ENCODE data around the gene FXR2.
"Not testable (repeated sequence)": the region's sequence is repeated elsewhere in the genome, so short reads cannot be mapped to it uniquely, and the experiment has no call there.

The FXR2 gene

DNA sequence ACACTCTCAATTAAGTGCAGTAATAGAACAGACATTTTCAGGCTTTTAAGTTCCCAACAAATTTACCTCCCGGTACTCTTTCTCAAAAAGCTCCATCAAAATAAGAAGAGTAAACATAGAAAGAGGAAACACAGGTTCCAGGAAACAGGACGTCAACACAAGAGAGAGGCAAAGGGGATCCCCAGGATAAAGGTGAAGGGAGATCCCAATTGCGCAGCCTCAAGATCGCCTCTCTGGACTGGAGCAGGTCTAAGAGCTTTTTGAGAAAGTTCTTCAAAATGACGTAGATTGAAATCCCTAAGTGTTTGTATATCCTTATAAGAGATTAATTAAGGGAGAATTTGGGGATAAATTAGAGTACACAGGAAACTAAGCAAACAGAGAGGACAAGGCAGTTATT is 3.9 kb upstream of the FXR2 start:
- CTCF ChIA-PET = interaction anchor here (0.7 to 1.3 kb wide), 2 partner anchors 14 to 65 kb away, joined by 3 to 4 read pairs; no protein-coding TSS in a partner anchor
- Mint-ChIP-seq H3K4me1 (peaks cover 5% of the 10 kb centered on the region), H3K9me3 (no peaks in the 10 kb centered on the region), H3K4me3 (no peak overlapping the region), H3K27me3 (peaks cover 13% of the 10 kb centered on the region), H3K27ac (no peak overlapping the region), H3K36me3 (no peaks in the 10 kb centered on the region)
- DNase-seq = no peak

DNA sequence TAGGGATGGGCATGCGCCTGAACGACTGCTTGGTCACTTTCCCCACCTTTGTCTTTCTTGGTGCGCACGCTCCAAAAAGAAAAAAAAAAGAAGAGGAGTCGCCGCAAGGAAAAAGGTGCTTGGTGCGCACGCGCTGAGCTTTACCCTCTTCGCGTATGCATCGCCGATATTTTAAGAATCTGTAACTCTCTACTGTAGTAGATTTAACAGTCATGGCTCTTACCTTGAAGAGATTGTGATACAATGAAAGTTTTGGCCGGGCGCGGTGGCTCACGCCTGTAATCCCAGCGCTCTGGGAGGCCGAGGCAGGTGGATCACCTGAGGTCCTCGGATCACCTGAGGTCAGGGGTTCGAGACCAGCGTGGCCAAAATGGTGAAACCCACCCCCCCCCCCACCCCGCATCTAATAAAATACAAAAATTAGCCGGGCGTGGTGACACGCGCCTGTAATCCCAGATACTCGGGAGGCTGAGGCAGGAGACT is 609 bp upstream of the FXR2 start:
- no peaks in the 10 kb centered on the region for H3K9me3 Mint-ChIP-seq
- CTCF ChIA-PET = interaction anchor here (1.2 to 1.6 kb wide), 5 partner anchors 12 to 259 kb away, joined by 4 to 8 read pairs (median 7); partner anchors contain the start of genes MPDU1, SAT2 and TP53
- H3K27ac Mint-ChIP-seq = peak overlapping the region; percentile 87
- H3K4me3 Mint-ChIP-seq = peak overlapping the region; percentile 74
- H3K4me1 Mint-ChIP-seq = peaks cover 27% of the 10 kb centered on the region
- H3K27me3 Mint-ChIP-seq = peaks cover 5% of the 10 kb centered on the region
- DNase-seq = no peak
- peaks cover 10% of the 10 kb centered on the region for H3K36me3 Mint-ChIP-seq

DNA sequence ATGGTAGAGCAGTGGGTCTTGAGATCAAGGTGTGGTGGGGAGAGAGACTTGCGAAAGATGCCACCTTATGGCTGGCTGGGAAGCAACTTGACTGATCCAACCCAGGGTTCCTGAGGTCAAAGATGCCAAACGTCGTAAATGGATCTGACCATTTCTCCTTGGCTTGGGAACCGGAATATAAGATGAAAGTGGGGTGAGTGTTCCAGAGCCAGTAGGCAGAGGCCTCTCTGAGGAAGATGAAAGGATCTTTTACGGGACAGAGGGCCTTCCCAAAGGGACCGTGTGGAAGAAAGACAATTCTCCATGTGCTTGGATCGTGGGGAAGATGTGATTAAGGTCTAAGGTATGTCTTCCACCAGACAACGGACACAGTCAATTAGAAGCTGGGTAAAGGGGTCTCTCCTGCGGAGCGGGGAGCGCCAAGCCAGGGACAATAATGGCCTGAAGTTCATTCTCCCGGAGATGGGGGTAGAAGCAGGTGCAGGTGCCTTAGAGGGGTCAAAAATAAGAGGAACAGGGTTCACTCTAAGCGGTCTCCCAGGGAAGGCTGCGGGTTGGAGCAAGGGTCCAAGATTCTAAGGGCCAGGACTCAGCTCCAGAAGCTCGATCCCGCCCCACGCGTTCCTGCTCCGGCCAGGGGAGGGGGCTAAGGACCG is 800 bp downstream of the FXR2 start:
- H3K4me1 Mint-ChIP-seq = peaks cover 30% of the 10 kb centered on the region
- no peaks in the 10 kb centered on the region for H3K27me3 Mint-ChIP-seq
- peak overlapping the region; percentile 74 for H3K27ac Mint-ChIP-seq
- no peak for DNase-seq
- peak overlapping the region; percentile 79 for H3K4me3 Mint-ChIP-seq
- CTCF ChIA-PET = interaction anchor here (0.8 to 1.5 kb wide), 4 partner anchors 24 to 258 kb away, joined by 3 to 8 read pairs (median 4); partner anchors contain the start of genes CD68, SOX15 and TP53
- H3K9me3 Mint-ChIP-seq = no peaks in the 10 kb centered on the region
- H3K36me3 Mint-ChIP-seq = peaks cover 10% of the 10 kb centered on the region

DNA sequence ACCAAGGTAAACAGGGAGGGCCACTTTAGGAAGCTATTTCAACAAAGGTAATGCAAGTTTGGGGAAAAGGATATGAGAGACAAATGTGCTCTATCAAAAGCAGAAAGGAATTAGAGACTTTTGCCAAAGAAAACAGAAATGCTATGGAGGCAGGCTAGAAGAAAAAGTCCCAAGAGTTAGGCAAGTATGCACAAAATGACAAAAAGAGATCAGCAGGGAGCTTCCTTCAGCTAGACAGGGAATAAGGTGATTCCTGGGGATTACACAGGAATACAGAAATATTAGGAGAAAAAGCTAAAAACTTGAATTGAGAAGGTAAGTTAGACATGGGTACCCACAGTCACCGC is 2.4 kb downstream of the FXR2 start:
- Mint-ChIP-seq H3K4me1 (peaks cover 30% of the 10 kb centered on the region), H3K9me3 (no peaks in the 10 kb centered on the region), H3K4me3 (peak overlapping the region; percentile 0), H3K36me3 (peaks cover 10% of the 10 kb centered on the region), H3K27ac (no peak overlapping the region), H3K27me3 (no peaks in the 10 kb centered on the region)
- no peak for DNase-seq
- CTCF ChIA-PET = no interaction called here

DNA sequence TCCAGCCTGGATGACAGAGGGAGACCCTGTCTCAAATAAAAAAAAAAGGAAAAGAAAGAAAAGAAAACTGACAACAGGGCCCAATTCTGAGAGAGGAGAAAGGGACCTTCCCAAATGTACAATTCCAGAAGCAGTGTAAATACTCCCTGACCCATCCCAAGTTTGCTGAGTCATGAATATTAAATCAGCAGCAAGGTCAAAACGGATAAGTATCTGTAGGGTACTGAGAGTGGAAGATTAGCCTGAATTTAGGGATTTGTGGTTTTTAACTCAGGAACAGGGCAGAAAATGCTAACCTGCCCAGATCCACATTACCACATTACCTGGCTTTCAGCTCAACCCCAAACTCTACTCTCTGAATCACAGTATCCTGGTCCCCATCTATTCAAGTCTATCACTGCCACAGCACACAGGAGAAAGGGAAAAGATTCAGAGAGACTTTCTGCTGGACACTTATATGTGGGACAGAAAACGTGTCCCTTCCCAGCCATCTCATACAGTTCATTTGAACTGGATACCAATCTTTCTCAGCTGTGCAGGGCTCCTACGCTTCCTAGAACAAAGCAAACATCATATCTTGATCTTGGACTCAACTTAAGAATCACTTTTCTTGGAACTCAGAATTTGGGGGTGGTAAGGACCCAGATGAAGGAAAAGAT is 2.9 kb downstream of the FXR2 start:
- Mint-ChIP-seq H3K9me3 (no peaks in the 10 kb centered on the region), H3K36me3 (peaks cover 10% of the 10 kb centered on the region), H3K27ac (no peak overlapping the region), H3K4me1 (peaks cover 30% of the 10 kb centered on the region), H3K4me3 (no peak overlapping the region), H3K27me3 (no peaks in the 10 kb centered on the region)
- CTCF ChIA-PET = interaction anchor here (0.7 to 1.3 kb wide), 3 partner anchors 22 to 112 kb away, joined by 3 read pairs; partner anchors contain the start of gene SOX15
- DNase-seq = no peak

DNA sequence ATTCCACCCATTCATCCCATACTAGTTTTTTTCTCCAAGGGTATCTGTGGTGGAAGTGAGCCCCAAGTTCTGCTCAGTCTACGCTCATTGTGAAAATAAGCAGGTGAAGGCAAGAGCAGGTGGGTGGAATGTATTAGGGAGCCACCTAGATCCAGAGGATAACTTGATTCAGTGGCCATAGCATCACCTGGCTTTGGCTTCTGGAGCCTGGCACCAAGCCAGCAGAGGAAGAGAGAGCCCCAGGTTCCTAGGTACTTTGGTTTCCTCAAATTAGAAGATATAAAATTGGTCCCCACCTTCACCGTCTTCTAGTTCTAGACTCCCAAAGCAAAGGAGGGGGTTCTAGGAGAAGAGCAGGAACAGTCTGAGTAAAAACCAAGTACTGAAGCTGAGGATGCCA is 4.1 kb downstream of the FXR2 start:
- H3K4me3 Mint-ChIP-seq = no peak overlapping the region
- no peaks in the 10 kb centered on the region for H3K9me3 Mint-ChIP-seq
- peaks cover 18% of the 10 kb centered on the region for H3K36me3 Mint-ChIP-seq
- no peaks in the 10 kb centered on the region for H3K27me3 Mint-ChIP-seq
- CTCF ChIA-PET = interaction anchor here (1.0 to 1.3 kb wide), 2 partner anchors 21 to 113 kb away, joined by 3 read pairs; partner anchors contain the start of gene SOX15
- peaks cover 30% of the 10 kb centered on the region for H3K4me1 Mint-ChIP-seq
- DNase-seq = no peak
- H3K27ac Mint-ChIP-seq = no peak overlapping the region

DNA sequence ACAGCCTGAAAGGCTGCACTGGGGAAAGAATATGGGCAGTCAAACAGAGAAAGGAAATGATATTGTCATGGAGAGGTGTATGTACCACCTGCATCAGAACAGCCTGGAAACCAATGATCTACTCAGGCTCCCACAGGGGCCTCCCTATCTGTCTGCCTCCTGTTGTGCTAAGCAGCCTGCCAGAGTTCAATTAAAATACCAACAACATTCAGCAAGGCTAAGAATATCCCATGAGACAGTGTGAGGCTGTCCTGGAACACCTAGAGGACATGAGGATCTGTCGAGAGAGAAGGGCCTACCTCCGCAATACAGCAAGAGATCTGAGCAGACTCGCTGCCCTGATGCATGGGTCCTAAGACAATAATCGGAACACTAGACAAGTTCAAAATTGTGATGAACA is 8.4 kb downstream of the FXR2 start:
- peaks cover 5% of the 10 kb centered on the region for H3K4me1 Mint-ChIP-seq
- no peaks in the 10 kb centered on the region for H3K27me3 Mint-ChIP-seq
- DNase-seq = no peak
- H3K9me3 Mint-ChIP-seq = no peaks in the 10 kb centered on the region
- CTCF ChIA-PET = no interaction called here
- peak overlapping the region; percentile 62 for H3K27ac Mint-ChIP-seq
- no peak overlapping the region for H3K4me3 Mint-ChIP-seq
- H3K36me3 Mint-ChIP-seq = peaks cover 35% of the 10 kb centered on the region

DNA sequence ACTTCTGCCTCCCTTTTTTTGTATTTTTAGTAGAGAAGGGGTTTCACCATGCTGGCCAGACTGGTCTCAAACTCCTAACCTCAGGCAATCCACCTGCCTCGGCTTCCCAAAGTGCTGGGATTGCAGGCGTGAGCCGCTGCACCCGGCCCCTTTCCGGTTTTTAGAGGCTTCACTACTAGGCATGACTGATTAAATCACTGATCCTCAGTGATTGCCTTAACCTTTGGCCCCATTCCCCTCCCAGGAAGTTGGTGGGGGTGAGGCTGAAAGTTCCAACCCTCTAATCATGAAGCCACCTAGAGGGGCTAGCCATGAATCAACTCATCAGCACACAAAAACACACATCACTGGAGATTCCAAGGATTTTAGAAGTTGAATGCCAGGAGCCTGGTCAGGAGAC is 17.1 kb downstream of the FXR2 start:
- H3K36me3 Mint-ChIP-seq = peaks cover 54% of the 10 kb centered on the region
- H3K9me3 Mint-ChIP-seq, H3K4me3 Mint-ChIP-seq, H3K27me3 Mint-ChIP-seq, H3K27ac Mint-ChIP-seq, H3K4me1 Mint-ChIP-seq, DNase-seq, CTCF ChIA-PET: not testable (repeated sequence)

DNA sequence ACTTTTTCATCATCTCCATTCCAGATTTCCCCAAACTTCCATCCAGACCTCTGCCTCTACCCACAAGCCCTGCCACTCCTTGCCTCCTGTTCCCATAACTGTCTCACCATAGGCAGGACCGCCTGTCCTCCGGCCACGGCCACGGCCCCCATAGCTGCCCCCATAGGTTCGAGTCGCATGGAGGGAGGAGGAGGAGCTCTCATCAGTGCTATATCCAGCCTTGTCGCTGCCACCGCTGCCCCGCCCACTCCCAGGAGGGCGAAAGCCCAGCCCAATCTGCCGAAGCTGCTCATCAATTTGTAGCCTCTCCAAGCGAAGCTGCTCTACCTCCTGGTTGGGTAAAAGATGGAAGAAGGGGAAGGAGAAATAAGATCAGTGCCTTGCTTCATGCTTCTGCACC is 21.4 kb downstream of the FXR2 start:
- Mint-ChIP-seq H3K27me3 (no peaks in the 10 kb centered on the region), H3K27ac (no peak overlapping the region)
- CTCF ChIA-PET = interaction anchor here (0.9 kb wide), 1 partner anchor 237 kb away, joined by 3 read pairs; no protein-coding TSS in a partner anchor

DNA sequence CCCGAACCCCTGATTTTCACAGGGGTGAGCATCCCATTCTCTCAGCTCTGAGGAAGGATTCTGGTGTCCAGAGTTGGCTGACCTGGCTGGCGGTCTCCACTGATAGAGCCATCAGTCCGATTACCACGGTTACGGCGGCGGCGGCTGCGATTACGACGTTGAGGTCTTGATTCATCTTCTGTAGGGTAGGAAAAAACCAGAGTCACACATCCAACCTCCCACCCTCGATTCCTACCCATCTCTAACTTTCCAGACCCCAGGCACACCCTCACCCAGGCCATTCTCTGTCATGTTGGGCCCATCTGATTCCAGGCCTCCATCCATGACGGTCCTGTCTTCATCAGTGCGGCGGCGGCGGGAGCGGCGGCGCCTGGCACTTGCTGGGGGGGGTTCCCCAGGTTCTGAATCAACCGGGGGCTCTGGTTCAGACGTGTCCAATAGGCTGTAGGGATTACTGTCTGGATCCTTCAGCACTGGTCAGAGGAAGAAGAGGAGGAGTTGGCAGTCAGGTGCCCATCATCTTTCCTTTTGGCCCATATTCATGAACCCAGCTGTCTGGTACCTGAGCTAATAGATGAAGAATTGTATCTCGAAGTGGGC is 22.2 kb downstream of the FXR2 start:
- Mint-ChIP-seq H3K36me3 (peaks cover 62% of the 10 kb centered on the region), H3K4me1 (peaks cover 2% of the 10 kb centered on the region)

More for the DNA sequence above, 21.4 kb downstream of the FXR2 start:
- Mint-ChIP-seq H3K9me3 (no peaks in the 10 kb centered on the region), H3K36me3 (peaks cover 55% of the 10 kb centered on the region), H3K4me3 (no peak overlapping the region), H3K4me1 (no peaks in the 10 kb centered on the region)
- DNase-seq = no peak

DNA sequence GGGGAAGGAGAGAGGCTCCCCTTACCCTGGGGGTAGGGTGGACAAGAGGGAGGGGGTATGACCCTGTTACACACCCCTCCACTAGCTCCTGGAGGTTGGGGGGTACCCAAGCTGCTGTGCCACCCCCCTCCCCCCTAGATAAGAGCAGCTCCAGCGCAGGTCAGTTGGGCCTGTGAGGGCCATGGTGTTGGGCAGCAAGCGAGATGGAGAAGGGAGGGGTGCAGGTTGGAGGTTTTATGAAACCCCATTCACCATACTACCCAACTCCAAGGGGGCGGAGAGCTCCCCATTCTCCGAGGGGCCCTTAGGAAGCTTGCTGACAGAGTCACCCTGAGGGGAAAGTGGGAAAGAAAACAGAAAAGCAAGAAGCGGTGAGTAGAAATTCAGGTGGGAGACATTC is 23.1 kb downstream of the FXR2 start:
- CTCF ChIA-PET = no interaction called here
- no peaks in the 10 kb centered on the region for H3K27me3 Mint-ChIP-seq
- peaks cover 57% of the 10 kb centered on the region for H3K36me3 Mint-ChIP-seq
- H3K4me1 Mint-ChIP-seq = peaks cover 6% of the 10 kb centered on the region
- no peak for DNase-seq
- H3K4me3 Mint-ChIP-seq = no peak overlapping the region
- H3K27ac Mint-ChIP-seq = no peak overlapping the region
- no peaks in the 10 kb centered on the region for H3K9me3 Mint-ChIP-seq

More for the DNA sequence above, 22.2 kb downstream of the FXR2 start:
- H3K27ac Mint-ChIP-seq = no peak overlapping the region
- no peaks in the 10 kb centered on the region for H3K27me3 Mint-ChIP-seq
- no peak overlapping the region for H3K4me3 Mint-ChIP-seq
- CTCF ChIA-PET = no interaction called here
- DNase-seq = no peak
- no peaks in the 10 kb centered on the region for H3K9me3 Mint-ChIP-seq

DNA sequence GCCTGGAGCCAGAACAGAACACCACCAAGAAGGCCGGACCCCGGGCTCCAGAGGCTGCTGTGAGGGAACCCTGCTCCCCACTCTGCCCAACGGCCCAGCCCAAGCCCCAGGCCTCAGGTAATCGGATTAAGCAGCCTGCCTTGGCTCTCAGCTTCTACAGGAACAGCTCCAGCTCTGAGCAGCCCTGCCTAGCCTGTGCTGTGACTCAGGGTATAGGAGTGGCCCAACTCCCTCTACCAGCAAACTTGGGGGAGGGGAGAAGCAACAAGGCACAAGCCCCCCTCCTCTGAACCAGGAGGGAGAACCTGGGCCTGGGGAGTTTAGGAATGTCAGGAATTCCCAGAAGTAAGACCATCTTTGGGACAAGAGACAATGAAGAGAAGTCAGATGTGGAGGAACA is 24.0 kb downstream of the FXR2 start:
- H3K27ac Mint-ChIP-seq = peak overlapping the region; percentile 74
- H3K9me3 Mint-ChIP-seq = no peaks in the 10 kb centered on the region
- H3K4me3 Mint-ChIP-seq = no peak overlapping the region
- H3K27me3 Mint-ChIP-seq = no peaks in the 10 kb centered on the region
- CTCF ChIA-PET = interaction anchor here (1.1 to 2.6 kb wide), 6 partner anchors 10 to 235 kb away, joined by 3 to 22 read pairs (median 10); partner anchors contain the start of genes FXR2 and TMEM95
- DNase-seq = no peak
- H3K36me3 Mint-ChIP-seq = peaks cover 53% of the 10 kb centered on the region
- H3K4me1 Mint-ChIP-seq = peaks cover 8% of the 10 kb centered on the region

DNA sequence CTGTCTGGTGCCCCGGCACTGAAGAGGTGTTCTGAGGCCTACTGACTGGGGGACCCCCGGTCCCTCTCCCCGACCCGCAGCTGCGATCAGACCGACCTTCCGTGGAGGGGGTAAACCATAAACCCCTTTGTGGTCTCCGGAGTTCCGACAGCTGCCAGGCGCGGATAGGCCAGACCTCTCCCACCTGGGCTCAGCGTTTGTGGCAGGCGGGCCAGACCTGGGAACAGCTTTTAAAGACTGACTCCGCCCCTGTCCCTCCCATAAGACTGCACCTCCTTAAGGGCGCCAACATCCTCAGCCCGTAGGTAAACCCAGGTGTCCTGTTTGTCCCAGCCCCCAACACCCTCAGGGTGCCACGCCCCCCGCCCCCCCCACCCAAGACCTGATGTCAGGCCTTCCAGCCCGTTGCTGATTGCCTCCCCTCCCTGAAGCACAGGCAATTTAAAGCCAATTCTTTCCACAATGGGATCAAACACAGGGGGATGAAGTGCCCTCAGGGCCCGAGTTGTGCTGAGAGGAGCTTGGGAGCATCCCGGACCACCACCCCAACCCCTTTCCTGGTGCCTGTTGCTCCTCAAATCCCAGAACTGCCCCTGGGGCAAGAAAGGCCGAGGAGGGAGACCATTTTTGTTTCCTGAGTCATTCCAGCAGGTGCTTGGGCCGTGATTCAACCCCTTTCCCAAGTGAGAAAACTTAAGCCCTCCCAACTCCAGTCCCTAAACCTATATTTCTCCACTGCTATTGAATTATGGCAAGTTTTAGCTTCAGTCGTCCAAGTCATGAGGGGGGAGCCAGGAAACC is 24.6 kb downstream of the FXR2 start, which contains the start of gene SOX15:
SOX15 (minus strand) TSS at position 204 of the 801 bp plus-strand sequence. CDS start 418 bp downstream, outside the sequence.
- peak within 1 kb of the TSS; percentile 74 for H3K27ac Mint-ChIP-seq
- H3K36me3 Mint-ChIP-seq = peaks cover 48% of the 10 kb centered on the region

More for the DNA sequence above, 24.6 kb downstream of the FXR2 start, which contains the start of gene SOX15:
- Mint-ChIP-seq H3K27me3 (no peaks in the 10 kb centered on the region), H3K4me1 (peaks cover 15% of the 10 kb centered on the region), H3K9me3 (no peaks in the 10 kb centered on the region), H3K4me3 (no peak within 1 kb of the TSS)
- CTCF ChIA-PET = interaction anchor here (1.0 to 2.6 kb wide), 17 partner anchors 10 to 545 kb away, joined by 3 to 22 read pairs (median 4); partner anchors contain the start of genes FXR2 and TMEM95
- DNase-seq = no peak
